C4-2B (cell line): ENCODE results near the gene NDST4.

ENCODE experiments used
- H3K27ac ChIP-seq: fragments of 450-650 bp; 2 replicates; pipeline ENCODE4 v1.5.1; 2017
- ZFX ChIP-seq: fragments of 450-650 bp; IDR thresholded peaks from 2 replicates; pipeline ENCODE4 v1.6.1; 2017
- TF ChIP-seq, protein P1 (sequence below): fragments of 450-650 bp; conservative IDR thresholded peaks from 2 replicates; pipeline ENCODE4 v1.5.1; 2017; ENCODE audit warnings: mild to moderate bottlenecking

Gene NDST4

DNA sequence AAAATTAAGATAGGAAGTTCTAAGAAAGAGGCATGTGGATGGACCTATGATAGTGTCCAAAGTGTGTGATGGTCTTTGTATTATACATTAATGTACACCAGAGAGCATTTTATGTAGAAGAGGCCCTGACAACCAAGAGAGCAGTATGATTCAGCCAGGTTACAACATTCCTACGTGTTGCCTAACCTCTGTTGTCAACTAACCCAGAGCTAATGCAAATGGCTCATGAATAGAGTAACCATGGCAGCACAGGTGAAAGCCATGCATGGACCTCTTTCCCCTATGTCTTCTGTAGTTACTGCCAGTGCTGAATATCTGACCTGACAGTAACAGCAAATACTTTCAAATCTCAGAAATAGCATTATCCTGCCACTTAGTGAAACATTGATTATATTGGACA lies 255.6 kb downstream of the NDST4 start:
- TF ChIP-seq ZFX = no peak
- TF ChIP-seq, protein P1, sequence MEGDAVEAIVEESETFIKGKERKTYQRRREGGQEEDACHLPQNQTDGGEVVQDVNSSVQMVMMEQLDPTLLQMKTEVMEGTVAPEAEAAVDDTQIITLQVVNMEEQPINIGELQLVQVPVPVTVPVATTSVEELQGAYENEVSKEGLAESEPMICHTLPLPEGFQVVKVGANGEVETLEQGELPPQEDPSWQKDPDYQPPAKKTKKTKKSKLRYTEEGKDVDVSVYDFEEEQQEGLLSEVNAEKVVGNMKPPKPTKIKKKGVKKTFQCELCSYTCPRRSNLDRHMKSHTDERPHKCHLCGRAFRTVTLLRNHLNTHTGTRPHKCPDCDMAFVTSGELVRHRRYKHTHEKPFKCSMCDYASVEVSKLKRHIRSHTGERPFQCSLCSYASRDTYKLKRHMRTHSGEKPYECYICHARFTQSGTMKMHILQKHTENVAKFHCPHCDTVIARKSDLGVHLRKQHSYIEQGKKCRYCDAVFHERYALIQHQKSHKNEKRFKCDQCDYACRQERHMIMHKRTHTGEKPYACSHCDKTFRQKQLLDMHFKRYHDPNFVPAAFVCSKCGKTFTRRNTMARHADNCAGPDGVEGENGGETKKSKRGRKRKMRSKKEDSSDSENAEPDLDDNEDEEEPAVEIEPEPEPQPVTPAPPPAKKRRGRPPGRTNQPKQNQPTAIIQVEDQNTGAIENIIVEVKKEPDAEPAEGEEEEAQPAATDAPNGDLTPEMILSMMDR = no peak
- H3K27ac ChIP-seq = no peak overlapping the region

DNA sequence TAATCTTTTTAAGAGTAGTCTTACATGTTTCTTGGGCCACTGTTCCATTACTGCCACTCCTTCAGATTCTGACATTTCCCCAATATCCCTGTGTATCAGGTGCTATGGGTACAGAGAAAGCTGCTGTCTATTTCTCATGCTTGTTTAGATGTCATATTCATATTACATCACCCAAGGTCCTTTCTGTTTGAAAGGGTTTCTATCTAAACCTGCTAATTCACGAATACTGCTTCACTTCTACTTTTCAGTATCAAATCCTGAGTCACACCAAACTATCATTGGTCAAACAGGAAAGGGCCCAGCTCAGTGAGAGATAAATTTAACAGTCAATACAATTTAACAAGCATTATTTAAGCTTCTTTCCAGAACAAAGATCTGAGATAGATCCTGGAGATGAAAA lies 273.4 kb downstream of the NDST4 start:
- H3K27ac ChIP-seq = no peak overlapping the region
- TF ChIP-seq, protein P1 = no peak
- TF ChIP-seq ZFX = no peak

DNA sequence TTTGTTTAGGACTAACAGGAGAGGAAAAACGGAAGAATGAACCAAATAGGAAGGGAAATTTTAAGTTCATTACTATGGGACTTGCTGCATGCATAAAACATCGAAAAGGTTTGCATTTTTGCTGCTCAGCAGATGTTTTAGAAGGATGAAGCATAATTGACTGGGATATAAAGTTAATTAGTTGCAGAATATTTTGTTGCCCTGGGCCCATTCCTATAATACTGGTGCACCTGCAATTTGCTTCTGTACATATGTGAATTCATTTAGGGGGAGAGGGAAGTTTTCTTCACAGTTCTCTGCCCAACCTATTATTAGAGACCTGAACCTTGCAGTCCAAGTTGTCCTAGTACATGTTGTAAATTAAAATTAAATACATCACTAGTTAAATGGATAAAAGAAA lies 282.8 kb downstream of the NDST4 start:
- H3K27ac ChIP-seq = no peak overlapping the region

DNA sequence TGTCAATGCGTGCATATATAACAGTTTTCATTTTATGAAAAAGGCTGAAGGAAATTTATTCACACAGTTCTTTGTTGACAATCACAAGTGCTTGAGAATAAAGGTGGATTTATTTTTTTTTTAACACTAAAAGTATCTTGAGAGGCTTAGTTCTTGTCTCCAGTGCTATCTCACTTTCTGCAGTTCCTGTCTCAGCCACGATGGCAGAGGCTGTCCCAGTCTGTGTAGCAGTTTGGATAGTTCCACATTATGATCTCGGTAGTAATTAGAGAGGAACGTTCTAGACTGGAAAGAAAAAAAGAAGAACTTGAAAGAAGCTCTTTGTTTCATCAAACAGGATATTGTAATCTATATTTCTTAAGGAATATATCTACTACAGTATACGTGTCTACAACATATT lies 285.8 kb downstream of the NDST4 start:
- TF ChIP-seq ZFX = no peak
- TF ChIP-seq, protein P1 = no peak
- H3K27ac ChIP-seq = no peak overlapping the region

More for the DNA sequence above, 282.8 kb downstream of the NDST4 start:
- TF ChIP-seq ZFX = no peak
- TF ChIP-seq, protein P1 = no peak

DNA sequence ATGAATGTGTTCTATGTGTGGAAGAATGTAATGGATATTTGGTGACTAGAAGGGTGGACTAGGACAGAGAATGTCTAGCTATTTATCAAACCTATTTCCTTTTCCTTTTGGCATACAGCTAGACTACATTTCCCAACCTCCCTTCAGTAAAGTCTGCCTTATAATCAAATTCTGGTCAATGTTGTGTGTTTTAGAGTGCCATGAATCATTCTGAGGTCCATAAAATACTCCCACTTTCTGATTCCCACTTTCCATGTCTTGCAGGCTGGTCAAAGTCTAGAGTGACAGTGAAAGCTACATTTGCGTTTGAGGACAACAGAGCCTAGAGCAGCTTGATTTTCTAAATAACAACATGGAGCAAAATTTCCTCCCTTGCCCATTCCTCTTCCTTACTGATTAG lies 297.7 kb downstream of the NDST4 start:
- no peak overlapping the region for H3K27ac ChIP-seq
- TF ChIP-seq ZFX = no peak
- TF ChIP-seq, protein P1 = no peak

DNA sequence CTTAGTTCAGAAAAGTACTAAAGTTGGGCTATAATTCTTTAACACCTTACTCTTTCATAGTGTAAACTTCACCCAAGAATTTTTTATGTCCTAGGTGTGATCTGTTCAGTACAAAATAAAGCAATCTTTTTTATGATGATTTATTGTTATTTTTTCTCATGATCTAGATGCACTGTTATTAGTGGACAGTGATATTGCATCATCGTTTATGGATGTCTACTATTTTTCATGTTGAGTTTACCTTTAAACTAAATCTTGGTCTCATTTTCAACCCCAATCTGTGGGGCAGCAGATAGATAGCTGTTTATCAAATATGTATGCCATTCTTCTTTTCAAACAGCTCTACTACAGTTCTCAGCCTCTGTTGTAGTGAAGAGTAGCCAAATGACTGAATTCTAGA lies 299.5 kb downstream of the NDST4 start:
- no peak overlapping the region for H3K27ac ChIP-seq
- TF ChIP-seq, protein P1 = no peak
- TF ChIP-seq ZFX = no peak

DNA sequence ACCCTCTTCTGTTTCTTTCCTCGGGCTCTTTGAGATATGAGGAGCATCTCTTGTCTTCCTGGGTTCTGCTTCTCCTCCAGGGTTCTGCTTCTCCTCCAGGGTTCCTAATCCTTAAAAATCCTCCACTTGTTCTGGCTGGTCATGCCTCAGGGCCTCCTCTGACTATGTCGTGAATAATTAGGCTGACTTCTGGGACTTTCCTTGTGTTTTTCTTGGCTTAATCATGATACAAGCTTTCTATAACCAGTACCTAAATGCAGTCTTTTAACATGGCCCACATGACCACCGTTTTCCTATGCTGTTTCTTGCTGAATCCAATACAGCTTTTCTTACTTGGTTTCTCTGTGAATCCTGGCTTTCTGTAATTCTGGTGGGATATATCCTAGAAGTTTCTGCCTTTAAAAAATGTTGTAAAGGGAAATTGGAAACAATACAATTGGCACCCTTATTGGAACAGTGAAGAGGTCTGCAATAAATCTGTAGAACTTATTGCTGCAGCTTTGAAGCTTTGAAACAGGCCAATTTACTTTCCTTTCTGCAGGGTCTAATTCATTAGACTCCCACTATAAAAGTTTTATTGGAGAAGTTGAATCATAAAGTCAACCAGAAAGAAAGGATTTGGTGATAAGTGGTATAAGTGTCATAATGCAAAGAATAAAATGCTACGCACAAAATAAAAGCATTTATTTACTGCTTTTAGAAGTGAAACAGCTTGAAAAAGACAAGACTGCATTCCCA lies 301.7 kb downstream of the NDST4 start:
- TF ChIP-seq, protein P1 = no peak
- TF ChIP-seq ZFX = no peak
- H3K27ac ChIP-seq = no peak overlapping the region
